LNCAP (cell line): ENCODE measurements around the gene CEP41.

Experiments
- TF ChIP-seq, protein P1 (sequence below): fragments of 450-650 bp; IDR thresholded peaks from 2 replicates; pipeline ENCODE4 v1.5.1; 2017; ENCODE audit warnings: mild to moderate bottlenecking

The CEP41 gene

DNA sequence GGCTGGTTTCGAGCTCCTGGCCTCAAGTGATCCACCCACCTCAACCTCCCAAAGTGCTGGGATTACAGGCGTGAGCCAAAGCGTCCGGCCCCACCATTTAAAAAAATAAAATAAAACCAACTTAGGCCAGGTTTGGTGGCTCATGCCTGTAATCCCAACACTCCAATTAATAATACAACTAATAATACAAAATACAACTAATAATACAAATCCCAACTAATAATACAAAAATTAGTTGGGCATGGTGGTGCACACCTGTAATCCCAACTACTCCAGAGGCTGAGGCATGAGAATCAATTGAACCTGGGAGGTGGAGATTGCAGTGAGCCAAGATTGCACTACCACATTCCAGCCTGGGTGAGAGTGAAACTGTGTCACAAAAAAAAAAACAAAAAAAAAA, 27.6 kb downstream of the CEP41 start:
- TF ChIP-seq, protein P1, sequence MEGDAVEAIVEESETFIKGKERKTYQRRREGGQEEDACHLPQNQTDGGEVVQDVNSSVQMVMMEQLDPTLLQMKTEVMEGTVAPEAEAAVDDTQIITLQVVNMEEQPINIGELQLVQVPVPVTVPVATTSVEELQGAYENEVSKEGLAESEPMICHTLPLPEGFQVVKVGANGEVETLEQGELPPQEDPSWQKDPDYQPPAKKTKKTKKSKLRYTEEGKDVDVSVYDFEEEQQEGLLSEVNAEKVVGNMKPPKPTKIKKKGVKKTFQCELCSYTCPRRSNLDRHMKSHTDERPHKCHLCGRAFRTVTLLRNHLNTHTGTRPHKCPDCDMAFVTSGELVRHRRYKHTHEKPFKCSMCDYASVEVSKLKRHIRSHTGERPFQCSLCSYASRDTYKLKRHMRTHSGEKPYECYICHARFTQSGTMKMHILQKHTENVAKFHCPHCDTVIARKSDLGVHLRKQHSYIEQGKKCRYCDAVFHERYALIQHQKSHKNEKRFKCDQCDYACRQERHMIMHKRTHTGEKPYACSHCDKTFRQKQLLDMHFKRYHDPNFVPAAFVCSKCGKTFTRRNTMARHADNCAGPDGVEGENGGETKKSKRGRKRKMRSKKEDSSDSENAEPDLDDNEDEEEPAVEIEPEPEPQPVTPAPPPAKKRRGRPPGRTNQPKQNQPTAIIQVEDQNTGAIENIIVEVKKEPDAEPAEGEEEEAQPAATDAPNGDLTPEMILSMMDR, result no peak

DNA sequence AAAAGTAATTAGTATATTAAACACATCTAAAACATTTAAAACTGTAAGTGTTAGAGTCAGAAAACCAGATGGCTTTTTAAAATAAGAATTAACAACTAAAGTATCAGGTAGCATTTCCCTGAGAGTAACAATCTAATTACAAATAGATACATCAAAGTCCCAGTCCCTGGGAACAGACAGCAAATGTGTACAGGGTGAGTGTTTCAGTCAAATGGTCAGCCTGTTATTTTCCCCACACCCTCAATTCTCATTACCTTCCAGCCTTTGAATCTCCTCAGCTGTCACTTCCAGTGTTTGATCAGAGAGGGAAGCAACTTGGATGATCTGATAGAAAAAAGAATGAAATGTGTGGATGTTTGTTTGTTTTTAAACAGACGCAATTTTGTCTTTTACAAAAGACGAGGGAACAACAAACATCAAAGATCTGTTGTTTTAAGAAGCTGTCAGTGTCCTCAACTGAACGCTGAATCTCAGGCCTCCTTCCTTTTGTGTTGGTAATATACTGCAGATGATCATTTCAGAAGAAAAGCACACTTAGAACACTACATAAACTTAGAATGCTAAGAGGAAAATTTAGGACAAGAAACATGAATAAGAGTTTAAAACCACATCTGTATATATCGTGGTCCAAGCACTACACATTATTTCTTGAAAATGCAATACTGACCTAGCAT, 29.8 kb downstream of the CEP41 start:
- TF ChIP-seq, protein P1, result no peak

DNA sequence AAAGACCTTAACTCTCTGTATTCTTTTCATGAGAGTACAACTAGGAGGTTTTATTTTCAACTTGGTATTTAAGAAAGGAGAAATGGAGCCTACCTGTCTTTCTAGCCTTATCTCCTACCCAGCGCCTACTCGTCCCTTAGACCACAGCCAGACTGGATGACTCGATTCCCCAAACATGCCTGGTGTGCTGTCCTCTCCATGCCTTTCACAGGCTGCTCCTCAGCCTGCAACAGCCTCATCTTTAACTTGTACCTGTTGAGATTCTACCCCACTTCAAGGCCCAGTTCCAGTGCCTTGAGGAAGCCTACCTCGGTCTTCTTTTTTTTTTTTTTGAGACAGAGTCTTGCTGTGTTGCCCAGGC, 31.1 kb downstream of the CEP41 start:
- TF ChIP-seq, protein P1, result no peak

DNA sequence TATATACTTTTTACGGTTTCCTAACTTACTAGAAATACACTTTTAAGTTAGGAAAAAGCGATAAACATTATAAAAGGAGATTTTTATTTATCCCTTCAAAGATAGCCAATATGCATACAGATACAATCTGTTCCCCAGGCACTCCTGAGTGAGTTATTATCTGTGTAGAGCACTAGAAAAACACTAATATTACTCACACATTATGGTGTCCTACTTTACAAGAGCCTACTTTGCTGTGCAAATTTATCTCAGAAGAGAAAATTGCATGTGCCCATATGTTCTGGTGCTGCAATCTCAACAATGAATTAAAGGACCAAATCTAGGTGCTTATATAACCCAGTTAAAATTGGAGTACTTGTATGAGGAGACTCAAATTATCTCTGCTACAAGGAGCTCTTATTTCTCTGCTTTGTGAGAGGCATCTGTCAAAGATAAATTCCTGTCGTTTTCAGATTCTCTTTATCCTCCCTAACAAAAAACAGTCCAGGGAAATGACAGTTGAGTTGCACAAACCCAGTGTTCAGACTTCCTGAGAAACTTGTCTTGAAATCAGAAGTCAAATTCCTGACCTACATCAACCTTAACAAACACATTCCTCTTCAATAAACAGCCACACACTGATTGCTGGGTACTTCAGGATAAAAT, 31.6 kb downstream of the CEP41 start:
- TF ChIP-seq, protein P1, result no peak

DNA sequence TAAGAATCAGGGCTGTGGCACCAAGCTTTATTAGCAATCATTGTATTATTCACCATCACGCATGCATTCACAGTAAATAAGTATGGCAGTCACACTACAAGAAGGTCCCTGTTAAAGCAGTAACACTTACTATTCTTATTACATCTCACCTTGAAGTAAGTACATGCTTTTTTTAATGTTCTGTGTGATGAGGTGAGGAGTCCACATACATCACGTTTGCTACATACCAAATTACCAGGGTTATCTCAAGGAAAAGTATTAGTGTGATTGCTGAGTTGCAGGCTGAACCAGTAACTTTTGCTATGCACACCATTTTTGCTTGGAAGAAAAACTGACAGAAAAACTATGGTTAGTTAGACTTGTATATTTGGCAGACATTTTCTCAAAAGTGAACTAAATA, 35.8 kb downstream of the CEP41 start:
- TF ChIP-seq, protein P1, result no peak

DNA sequence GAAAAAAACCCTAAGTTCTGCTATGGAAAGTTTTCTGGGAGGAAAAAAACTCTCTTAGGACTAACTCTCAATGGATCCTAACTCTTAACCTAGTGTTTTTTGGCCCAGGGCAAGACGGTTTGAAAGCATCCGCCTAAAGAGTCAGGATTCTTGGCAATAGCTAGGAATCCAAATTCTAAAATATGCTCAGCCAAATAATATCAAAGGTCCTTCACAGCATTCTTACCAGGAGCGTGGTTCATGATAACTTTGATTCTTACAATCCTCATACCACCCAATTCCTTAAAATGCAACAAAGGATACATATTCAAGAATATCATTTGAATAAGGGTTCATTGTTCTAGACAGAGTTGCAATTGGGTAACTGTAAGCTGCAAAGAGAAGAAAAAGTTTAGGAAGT, 39.2 kb downstream of the CEP41 start:
- TF ChIP-seq, protein P1, result no peak

DNA sequence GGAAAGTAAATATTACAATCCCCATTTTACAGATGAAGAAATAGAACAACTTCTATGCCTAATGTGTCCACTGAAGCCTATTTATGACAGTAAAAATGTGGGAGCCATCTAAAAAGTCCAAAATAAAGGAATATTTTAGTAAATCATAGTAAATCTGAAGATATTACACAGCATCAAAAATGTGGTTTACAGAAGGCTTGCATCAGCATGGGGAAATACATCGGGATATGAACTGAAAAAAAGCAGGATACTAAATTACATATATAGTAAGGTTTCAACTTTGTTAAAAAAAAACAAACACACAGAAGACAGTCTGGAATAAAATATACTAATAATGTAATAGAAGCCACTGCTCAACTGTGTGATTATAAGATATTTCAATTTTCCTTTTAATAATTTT, 39.7 kb downstream of the CEP41 start:
- TF ChIP-seq, protein P1, result no peak

DNA sequence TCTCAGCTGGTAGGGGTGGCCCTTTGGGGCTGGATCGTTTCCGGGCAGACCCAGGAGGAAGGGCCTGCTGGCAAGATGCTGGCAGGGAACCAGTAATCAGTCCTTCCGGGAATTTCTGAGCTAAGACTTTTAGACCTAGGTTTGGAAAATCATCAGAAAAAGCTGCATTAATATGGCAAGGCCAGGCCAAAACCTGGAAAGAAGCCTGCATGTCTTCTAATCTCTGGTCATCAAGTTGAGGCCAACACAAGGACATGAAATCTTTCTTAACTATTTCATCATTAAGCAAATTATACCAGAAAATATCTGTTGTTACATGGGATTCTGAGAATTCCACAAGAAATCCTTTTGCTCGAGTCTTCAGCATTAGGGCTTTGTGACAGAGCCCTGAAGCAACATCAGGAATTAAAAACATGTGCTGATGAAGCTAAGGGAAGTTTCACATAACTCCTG, 40.7 kb downstream of the CEP41 start:
- TF ChIP-seq, protein P1, result no peak
